Esophagus muscularis mucosa (tissue), 4 donors: Measurements from ENCODE around the gene TEX14.

Experiments
- EP300 ChIP-seq: sonication (generic); formaldehyde crosslinking; IDR thresholded peaks from one replicate; pipeline ENCODE4 v1.6.1; 2017; ENCODE audit warnings: antibody characterized with exemption
- POLR2A ChIP-seq: fragments of 450-650 bp; IDR thresholded peaks from one replicate; pipeline ENCODE4 v1.6.1; 2017; ENCODE audit warnings: antibody characterized with exemption, moderate library complexity, mild to moderate bottlenecking, low read depth
- POLR2AphosphoS5 ChIP-seq, 2 donors: sonication (generic); formaldehyde crosslinking; IDR thresholded peaks; one replicate each; pipeline ENCODE4 v1.6.1; 2017; ENCODE audit warnings: antibody characterized with exemption in 2 of 2
- TF ChIP-seq, protein P1 (sequence below), 3 experiments: fragments of 200-600 bp in 2 of 3; fragments of 450-650 bp in 1 of 3; sonication (generic) in 2 of 3; IDR thresholded peaks; one replicate each; pipeline ENCODE4 v1.5.1; 2017 to 2019; ENCODE audit warnings: antibody characterized with exemption in 3 of 3, mild to moderate bottlenecking in 2 of 3, moderate library complexity in 1 of 3

DNA sequence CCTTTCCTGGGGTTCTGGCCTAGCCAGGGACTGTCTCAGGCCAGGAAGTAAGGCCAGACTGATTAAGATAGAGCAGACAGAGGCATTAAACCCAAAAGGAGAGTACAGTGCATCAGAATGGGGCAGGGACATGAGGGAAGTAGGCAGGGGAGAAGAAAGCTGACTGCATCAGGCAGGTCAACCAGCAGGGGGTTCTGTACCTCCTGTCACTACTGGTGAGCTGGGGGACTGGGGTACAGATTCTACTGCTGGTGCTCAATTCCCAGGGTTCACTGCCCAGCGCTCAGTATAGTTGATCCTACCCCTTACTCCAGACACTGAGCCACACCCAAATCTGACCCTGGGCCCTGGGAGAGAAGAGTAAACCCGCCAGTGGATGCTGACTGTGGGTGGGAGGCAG is 164.5 kb downstream of the TEX14 start:
- TF ChIP-seq, protein P1, sequence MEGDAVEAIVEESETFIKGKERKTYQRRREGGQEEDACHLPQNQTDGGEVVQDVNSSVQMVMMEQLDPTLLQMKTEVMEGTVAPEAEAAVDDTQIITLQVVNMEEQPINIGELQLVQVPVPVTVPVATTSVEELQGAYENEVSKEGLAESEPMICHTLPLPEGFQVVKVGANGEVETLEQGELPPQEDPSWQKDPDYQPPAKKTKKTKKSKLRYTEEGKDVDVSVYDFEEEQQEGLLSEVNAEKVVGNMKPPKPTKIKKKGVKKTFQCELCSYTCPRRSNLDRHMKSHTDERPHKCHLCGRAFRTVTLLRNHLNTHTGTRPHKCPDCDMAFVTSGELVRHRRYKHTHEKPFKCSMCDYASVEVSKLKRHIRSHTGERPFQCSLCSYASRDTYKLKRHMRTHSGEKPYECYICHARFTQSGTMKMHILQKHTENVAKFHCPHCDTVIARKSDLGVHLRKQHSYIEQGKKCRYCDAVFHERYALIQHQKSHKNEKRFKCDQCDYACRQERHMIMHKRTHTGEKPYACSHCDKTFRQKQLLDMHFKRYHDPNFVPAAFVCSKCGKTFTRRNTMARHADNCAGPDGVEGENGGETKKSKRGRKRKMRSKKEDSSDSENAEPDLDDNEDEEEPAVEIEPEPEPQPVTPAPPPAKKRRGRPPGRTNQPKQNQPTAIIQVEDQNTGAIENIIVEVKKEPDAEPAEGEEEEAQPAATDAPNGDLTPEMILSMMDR (IDR thresholded peaks at IDR 0.05), result no peak
- TF ChIP-seq POLR2AphosphoS5 (IDR thresholded peaks at IDR 0.05) (no peak), POLR2A (no peak), EP300 (no peak)
